ENCODE measurements around the gene ASAH2. TPM values are rescaled to one million over a fixed set of nuclear protein-coding genes. Genes with fewer than 3 reads are reported as not detected.

ASAH2 gene
- total and polyA plus RNA-seq, 2 of the 8 experiments (the other 6 are each of a cell fraction or from before 2014, with no cell fraction given): 1.2 to 3.1 TPM

DNA sequence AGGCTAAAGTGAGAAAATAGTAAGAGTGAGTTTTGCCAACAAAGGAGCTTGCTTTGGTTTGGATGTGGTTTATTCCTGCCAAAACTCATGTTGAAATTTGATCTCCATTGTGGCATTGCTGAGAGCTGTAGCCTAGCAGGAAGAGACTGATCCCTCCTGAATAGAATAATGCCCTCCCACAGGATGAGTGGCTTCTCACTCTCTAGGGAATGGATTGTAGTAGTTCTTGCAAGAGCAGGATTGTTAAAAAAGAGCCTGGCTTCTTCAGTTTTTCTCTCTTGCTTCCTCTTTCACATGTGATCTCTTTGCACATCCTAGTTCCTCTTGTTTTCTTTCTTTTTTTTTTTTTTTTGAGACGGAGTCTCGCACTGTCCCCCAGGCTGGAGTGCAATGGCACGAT, 34.4 kb downstream of the ASAH2 start:
- H4K5ac ChIP-seq (ENCODE audit: insufficient read length, low read depth, low read length): no peak overlapping the region

More for the DNA sequence above, 34.4 kb downstream of the ASAH2 start:
- Histone ChIP-seq H3K9ac (replicated peaks in 1 of 4; ENCODE audit: extremely low read depth in 1 of 4, low read depth in 3 of 4, low read length in 3 of 4) (no peak overlapping the region), H2AFZ (ENCODE audit: low read length) (peak overlapping the region; percentile 37), H2BK120ac (replicated peaks; ENCODE audit: low read depth, low read length) (no peak overlapping the region), H3K27me3 (replicated peaks in 1 of 4; ENCODE audit: control insufficient read depth in 3 of 4, extremely low read depth in 1 of 4, insufficient read depth in 3 of 4, low read length in 3 of 4) (no peaks in the 10 kb centered on the region), H2BK12ac (ENCODE audit: low read depth, low read length) (no peak overlapping the region), H4K20me1 (replicated peaks in 1 of 2; ENCODE audit: control insufficient read depth in 1 of 2, insufficient read depth in 2 of 2, low read length in 2 of 2) (no peaks in the 10 kb centered on the region), H3K56ac (replicated peaks; ENCODE audit: insufficient read length, low read depth, low read length) (no peak overlapping the region), H3K14ac (ENCODE audit: insufficient read length) (no peak overlapping the region), H3K4me1 (replicated peaks in 1 of 4; ENCODE audit: control insufficient read depth in 3 of 4, insufficient read depth in 4 of 4, low read length in 3 of 4) (peaks cover 0 to 5% (median under 1%) of the 10 kb centered on the region in 4 experiments; a peak in 3 of 7 replicates), H4K91ac (replicated peaks; ENCODE audit: insufficient read length, low read length) (no peak overlapping the region), H3K23ac (ENCODE audit: insufficient read length) (no peak overlapping the region), H2BK20ac (ENCODE audit: low read length) (no peak overlapping the region), H3K79me1 (ENCODE audit: low read depth, low read length) (no peaks in the 10 kb centered on the region), H2BK5ac (ENCODE audit: low read depth, low read length) (no peak overlapping the region), H3K4me3 (ENCODE audit: extremely low read depth in 1 of 4, insufficient read depth in 2 of 4, low read depth in 3 of 4, low read length in 4 of 4) (peak overlapping the region in 2 of 4 experiments; percentile 2 to 5; a peak in 2 of 8 replicates), H2BK15ac (ENCODE audit: low read length) (no peak overlapping the region), H3K18ac (ENCODE audit: extremely low read depth, low read length) (no peak overlapping the region), H4K8ac (ENCODE audit: extremely low read depth, insufficient read depth, low read length) (no peak overlapping the region), H3K27ac (ENCODE audit: low read depth, low read length) (no peak overlapping the region), H3K36me3 (ENCODE audit: control insufficient read depth in 2 of 4, insufficient read depth in 4 of 4, low read length in 3 of 4) (no peaks in the 10 kb centered on the region), H3K4me2 (ENCODE audit: insufficient read depth in 1 of 2, low read depth in 2 of 2, low read length in 2 of 2) (peak overlapping the region in 1 of 2 experiments; percentile 31; a peak in 1 of 4 replicates), H3K79me2 (ENCODE audit: control insufficient read depth in 1 of 2, insufficient read depth in 2 of 2, low read length in 2 of 2) (no peaks in the 10 kb centered on the region), H3K4ac (replicated peaks; ENCODE audit: insufficient read length, low read depth, low read length) (no peak overlapping the region), H3K23me2 (ENCODE audit: low read depth, low read length) (no peaks in the 10 kb centered on the region), H2AK5ac (ENCODE audit: low read depth, low read length) (no peak overlapping the region), H3K9me3 (ENCODE audit: insufficient read depth in 2 of 2, low read depth in 1 of 2, low read length in 1 of 2) (no peaks in the 10 kb centered on the region)
- FAIRE-seq: peak; percentile 97
- 80% methylated on average over 1 of the region's 3 CpGs; no CpG with 5 or more reads in 1 of the 2 experiments for WGBS, 2 experiments (ENCODE audit: extremely low coverage in 1 of 2, insufficient coverage in 1 of 2, insufficient read length in 1 of 2, insufficient replicate concordance in 2 of 2, low coverage in 1 of 2, low lambda C conversion rate in 2 of 2, missing lambda C conversion rate in 1 of 2)
- CTCF ChIA-PET (ENCODE audit: partially characterized antibody): interaction anchor here (0.6 kb wide), 1 partner anchor 390 kb away, joined by 3 read pairs; no protein-coding TSS in a partner anchor
- POLR2A ChIA-PET (ENCODE audit: partially characterized antibody): no interaction called here
- no peak for DNase-seq (ENCODE audit: low read depth in 1 of 2, low spot score in 2 of 2)
- TF ChIP-seq CTBP2 (IDR thresholded peaks at IDR 0.05; ENCODE audit: borderline replicate concordance, insufficient read depth, insufficient read length, low read length): no peak
